Neural cell (in vitro differentiated cells): Measurements from ENCODE around the gene BCAS4.

ENCODE experiments used
- CTCF ChIP-seq: fragments of 450-650 bp; IDR thresholded peaks from 2 replicates; pipeline ENCODE4 v1.5.1; 2014; ENCODE audit warnings: antibody characterized with exemption, mild to moderate bottlenecking, moderate library complexity; ENCODE audit not compliant: poor library complexity, severe bottlenecking
- POLR2AphosphoS5 ChIP-seq: IDR thresholded peaks from 2 replicates; pipeline ENCODE4 v1.6.1; 2012
- TAF1 ChIP-seq: IDR thresholded peaks from 2 replicates; pipeline ENCODE4 v1.6.1; 2012; ENCODE audit warnings: low read depth

DNA sequence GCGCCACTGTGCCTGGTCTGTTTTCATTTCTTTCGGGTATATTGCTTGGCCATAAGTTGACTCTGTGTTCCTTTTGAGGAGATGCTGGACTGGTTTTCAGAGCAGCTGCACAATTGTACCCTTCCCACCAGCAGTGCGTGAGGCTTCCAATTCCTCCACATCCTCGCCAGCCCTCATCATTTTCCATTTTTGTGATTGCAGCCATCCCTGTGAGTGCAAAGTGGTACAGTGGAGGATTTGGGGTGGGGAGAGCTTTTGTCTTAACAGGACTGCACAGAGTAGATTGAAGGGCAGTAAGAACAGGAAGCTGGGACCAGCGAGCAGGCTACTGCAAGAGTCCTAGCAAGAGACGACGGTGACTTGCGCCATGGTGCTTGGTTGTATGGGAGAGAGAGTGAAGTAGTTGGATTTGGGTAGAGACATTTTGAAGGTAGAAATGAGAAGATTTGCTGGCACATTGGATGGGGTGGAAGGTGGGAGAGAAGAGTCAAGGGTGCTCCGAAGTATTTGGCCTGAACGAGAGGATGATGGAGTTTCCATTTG is 18.3 kb downstream of the BCAS4 start:
- no peak for TF ChIP-seq CTCF
- TF ChIP-seq TAF1: no peak
- TF ChIP-seq POLR2AphosphoS5: no peak
